ENCODE data around the gene SLC17A8.
"Not testable (repeated sequence)": the region's sequence is repeated elsewhere in the genome, so short reads cannot be mapped to it uniquely, and the experiment has no call there.

Gene SLC17A8

GRCh38 chr12:100356644-100357223 is at the start of gene SLC17A8:
Gene SLC17A8, plus strand, starts transcription at chr12:100357074. Its CDS starts 318 bp downstream, at chr12:100357392.
- DNase-seq, result peak; percentile 4

- DNase-seq, result not testable (repeated sequence)
Measured at GRCh38 chr12:100308138-100308537, 48.7 kb upstream of the SLC17A8 start.

DNA sequence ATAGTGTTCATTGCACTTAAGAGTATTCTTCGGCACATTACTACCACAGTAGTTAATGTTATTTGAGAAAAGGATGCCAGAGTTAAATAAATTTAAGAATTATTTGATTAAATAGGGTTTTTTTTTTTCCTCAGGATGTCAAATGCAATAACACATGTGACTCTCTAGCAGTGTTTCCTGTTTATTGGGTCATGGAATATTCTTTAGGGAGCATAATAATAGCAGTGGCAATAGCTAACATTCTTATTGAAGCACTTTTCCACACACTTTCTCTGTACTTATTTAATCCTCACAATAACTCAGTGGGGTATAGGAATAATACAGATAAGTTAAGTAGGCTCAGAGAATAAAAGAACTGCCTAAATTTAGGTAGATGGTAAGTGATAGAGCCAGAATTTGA is 45.6 kb upstream of the SLC17A8 start:
- DNase-seq, result no peak

DNA sequence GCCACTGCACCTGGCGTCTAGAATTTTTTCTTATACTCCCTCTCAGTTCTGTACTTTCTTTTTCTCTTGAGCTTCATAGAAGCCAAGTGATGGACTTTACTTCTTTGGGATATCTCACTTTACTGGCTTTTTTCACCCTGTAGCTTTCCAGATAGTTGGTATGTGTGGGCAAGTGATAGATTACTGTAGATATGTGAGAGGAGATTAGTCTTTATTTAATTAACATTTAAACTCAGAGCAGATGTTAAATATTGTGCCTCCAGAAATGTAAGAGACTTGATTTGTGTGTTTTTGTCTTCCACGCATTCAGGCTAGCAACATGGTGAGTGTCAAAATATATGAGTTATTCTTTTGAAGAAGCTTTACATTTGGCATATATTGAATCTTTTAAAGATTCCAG is 39.5 kb upstream of the SLC17A8 start:
- no peak for DNase-seq

DNA sequence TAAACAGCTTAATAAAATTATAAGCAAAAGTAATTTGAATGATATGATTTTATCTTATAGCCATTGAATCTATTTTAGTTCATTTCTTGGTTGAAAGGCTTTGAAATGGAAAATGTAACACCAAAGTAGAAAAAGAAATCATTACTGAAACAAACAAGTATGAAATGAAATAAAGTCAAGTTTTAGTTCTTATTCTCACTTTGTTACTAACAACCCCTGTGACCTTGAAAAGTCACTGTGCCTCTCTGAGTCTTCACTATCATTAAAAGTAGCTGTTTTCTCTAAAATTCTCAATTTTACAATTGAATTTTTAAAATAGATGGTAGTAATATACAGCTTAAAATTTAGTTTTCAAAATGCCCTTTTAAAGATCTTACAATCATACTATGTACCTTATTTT is 32.4 kb upstream of the SLC17A8 start:
- DNase-seq, result no peak

GRCh38 chr12:100326208-100326607 is 30.7 kb upstream of the SLC17A8 start:
- DNase-seq, result no peak

DNA sequence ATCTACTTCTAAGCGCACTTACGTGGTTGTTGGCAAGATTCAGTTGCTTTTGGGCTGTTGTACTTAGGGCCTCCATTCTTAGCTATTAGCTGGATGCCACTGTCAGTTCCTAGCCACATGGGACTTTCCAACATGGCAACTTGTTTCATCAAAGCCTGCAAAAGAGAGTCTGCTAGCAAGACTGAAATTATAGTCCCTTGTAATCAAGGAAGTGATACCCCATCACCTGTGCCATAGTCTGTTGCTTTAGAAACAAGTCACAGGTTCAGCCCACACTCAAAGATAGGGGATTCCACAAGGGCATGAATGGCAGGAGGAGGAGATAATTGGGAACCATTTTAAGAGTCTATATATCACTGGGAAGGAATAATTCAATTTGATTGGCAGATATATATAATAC is 27.1 kb upstream of the SLC17A8 start:
- DNase-seq, result no peak

GRCh38 chr12:100331871-100332270 is 25.0 kb upstream of the SLC17A8 start:
- no peak for DNase-seq

DNA sequence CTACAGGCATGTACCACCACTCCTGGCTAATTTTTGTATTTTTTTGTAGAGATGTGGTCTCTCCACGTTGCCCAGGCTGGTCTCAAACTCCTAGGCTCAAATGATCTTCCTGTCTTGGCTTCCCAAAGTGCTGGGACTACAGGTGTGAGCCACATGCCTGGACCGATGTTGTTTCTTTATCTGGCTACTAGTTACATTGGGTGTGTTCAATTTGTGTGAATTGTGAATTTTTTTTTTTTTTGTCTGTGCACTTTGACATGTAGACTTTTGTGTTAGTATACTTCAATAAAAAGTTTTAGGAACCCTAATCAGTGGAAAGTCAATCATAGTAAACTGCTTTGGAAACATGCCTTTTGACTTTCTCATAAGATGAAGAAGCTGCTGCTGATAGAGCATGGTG is 24.0 kb upstream of the SLC17A8 start:
- no peak for DNase-seq

DNA sequence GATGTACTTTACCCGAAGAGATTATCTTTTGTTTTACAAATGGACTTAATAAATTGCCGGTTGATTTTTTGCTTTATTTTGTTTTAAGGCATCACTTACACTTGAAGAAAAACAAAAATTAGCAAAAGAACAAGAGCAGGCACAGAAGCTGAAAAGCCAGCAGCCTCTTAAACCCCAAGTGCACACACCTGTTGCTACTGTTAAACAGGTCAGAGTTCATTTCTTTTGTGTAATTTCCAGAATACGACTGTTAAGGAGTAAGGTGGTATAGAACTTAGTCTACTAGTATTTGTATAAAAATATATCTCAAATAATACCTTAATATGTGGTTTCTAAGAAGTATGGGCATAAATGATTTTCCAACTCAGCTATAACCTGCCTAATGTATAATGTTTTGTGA is 19.6 kb upstream of the SLC17A8 start:
- DNase-seq, result no peak

DNA sequence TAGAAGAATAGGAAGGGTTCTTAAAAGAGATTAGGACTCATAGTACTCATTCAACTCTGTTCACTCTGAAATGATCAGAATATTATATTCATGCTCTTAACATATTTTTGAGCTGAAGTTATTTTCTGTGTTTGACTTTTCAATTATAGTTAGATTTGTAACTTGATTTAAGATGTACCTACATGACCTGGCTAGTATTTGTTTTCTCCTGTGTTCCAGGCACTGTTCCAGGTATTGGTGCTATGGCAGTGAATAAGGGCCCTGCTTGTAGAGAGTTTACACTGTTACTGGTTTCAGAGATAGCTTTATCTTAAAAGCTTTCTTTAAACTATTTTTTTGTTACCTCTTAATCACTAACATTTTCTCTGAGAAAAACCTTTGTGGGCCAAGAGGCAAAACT is 19.1 kb upstream of the SLC17A8 start:
- DNase-seq, result no peak

DNA sequence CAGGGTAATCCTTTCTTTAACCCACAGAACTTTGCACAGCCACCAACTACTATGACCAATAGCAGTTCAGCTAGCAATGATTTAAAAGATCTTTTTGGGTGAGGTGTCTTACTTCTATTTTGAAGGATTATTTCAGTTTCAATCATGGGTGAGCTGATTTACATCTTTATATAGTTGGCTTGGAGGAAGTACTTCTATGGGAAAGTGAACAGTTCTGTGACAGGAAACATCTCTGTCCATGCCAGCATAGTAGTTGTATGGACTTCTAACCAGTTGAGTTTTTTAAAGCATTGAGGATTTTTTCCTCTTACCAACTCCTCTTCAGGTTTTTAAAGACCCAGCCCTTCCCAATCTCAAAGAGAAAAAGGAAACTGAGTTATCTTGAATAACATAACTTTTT is 17.8 kb upstream of the SLC17A8 start:
- DNase-seq, result no peak

DNA sequence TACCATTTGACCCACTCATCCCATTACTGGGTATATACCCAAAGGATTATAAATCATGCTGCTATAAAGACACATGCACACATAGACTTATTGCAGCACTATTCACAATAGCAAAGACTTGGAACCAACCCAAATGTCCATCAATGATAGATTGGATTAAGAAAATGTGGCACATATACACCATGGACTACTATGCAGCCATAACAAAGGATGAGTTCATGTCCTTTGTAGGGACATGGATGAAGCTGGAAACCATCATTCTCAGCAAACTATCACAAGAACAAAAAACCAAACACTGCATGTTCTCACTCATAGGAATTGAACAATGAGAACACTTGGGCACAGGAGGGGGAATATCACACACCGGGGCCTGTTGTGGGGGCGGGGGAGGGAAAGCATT is 14.0 kb upstream of the SLC17A8 start:
- not testable (repeated sequence) for DNase-seq

DNA sequence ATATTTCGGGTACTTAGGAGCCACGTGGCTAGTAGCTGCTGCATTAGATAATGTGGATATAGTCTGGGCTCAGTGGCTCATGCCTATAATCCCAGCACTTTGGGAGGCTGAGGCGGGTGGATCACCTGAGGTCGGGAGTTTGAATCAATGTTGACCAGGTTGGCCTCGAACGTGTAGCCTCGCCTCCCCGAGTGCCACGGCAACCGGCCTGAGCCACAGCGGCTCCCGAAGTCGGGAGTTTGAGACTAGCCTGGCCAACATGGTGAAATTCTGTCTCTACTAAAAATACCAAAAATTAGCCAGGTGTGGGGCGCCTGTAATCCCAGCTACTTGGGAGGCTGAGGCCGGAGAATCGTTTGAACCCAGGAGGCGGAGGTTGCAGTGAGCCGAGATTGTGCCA is 12.5 kb upstream of the SLC17A8 start:
- DNase-seq, result not testable (repeated sequence)

- DNase-seq, result no peak
Measured at GRCh38 chr12:100345020-100345767, 11.7 kb upstream of the SLC17A8 start.

DNA sequence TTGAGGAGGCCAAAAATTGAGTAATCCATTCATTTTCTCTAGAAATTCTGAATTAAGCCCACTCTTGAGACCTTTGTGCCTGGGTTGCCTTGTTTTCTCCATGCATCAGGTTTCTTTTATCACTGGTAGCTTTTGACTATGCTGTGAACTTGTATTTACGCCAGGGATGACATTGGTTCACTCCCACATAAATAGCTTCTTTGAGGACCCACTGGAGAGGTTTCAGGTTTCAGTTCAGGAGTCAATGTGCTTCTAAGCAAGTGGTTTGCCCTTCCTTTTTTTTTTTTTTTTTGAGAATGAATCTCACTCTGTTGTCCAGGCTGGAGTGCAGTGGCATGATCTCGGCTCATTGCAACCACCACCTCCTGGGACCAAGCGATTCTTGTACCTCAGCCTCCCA is 10.2 kb upstream of the SLC17A8 start:
- DNase-seq, result no peak

DNA sequence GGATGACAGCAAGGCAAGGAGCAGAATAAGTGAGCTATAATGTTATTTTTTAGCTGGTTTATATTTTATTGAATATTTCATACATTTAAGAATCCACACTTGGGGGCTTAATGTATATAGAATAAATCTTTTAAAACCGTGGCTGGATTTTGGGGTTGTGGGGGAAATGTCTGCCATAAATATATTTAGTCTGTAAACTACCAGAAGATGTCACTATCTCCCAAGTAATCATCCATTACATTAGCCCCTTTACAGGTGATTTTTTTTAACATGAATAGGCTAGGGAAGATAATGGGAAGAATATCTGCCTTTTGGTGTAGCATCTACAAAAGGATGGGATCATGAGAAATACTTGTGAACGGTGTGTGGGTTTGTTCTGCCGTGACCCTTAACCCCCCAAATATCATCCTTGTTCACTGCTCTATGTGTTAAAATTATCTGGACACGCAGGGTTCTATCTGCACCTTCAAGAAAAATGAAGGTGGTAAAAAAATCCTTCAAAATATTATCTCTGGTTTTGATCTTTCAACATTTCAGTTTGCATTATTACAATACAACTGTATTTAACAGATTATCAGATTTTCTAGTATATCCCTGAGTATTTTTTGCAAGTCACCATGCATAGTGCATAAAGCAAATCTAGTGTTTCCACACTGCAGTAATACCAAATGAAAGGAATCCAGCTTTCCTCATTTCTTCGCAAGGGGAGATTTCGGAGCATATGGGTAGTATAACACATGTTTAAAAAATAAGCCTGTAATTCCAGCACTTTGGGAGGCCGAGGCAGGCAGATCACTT is 8.0 kb upstream of the SLC17A8 start:
- peak; percentile 26 for DNase-seq

- DNase-seq, result no peak
Measured at GRCh38 chr12:100359248-100359647, 2.4 kb downstream of the SLC17A8 start.

DNA sequence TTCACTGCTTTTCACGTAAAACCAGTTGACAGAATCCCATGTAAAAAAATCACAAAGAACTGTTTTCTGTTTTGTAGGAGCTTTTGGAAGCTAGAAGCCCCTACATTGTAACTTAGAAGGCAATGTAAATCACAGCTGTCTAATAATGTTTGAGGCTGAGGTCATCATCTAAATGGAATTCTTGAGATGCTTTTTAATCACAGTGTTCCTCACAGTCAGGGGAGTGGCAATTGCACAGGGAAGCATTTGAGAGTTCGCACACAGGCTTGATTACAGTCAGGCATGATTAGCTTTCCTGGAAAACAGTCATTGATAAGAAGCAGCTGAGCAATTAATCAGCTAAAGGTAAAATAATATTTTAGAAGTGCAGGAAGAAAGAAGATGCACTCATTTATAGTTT is 2.9 kb downstream of the SLC17A8 start:
- no peak for DNase-seq

DNA sequence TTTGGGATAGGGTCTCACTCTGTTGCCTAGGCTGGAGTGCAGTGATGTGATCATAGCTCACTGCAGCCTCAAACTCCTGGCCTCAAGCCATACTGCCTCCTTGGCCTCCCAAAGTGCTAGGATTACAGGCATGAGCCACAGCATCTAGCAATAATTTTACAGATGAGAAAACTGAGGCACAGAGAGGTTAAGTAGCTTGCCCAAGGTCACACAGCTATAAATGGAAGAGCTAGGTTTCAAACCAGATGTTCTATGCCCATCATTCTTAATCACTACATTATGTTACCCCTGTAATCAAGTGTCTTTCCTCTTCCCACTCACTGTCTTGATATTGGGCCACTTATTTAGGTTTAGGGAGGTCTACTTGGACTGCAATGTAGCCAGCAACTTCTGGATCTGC is 3.6 kb downstream of the SLC17A8 start:
- DNase-seq, result no peak

- no peak for DNase-seq
Measured at GRCh38 chr12:100364324-100364723, 7.5 kb downstream of the SLC17A8 start.

GRCh38 chr12:100365411-100365810 is 8.5 kb downstream of the SLC17A8 start:
- DNase-seq, result no peak

DNA sequence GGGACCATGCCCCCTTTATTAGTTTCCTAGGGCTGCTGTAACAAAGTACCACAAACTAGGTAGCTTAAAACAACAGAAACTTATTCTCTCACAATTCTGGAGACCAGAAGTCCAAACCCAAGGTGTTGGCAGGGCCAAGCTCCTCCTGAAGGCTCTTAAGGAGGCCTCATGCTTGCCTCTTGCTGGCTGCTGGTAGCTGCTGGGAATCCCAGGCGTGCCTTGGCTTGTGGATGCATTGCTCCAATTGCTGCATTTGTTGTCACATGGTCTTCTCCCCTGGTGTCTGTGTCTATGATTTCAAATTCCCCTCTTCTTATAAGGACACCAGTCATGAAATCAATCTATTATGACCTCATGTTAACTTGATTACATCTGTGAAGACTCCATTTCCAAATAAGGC is 11.2 kb downstream of the SLC17A8 start:
- no peak for DNase-seq

DNA sequence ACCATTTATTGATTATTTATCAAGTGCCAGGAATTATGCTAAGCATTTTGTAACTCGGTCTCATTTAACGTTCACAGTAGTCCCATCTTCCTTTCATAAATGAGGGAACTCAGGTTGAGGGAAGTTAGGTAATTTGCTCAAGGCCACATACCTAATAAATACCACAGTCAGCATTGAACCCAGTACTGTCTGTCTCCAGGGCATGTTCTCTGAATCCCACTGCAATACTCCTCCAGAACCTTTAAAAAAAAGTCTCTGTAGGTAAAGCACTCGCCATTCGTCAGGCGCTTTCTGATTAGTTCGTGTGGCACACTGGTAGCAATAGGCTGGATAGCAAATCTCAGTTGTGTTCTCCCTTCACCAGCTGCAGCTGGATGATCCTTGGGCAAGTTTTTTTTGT is 14.3 kb downstream of the SLC17A8 start:
- DNase-seq, result no peak
